ENCODE results near the gene OR2J1.

Gene OR2J1

DNA sequence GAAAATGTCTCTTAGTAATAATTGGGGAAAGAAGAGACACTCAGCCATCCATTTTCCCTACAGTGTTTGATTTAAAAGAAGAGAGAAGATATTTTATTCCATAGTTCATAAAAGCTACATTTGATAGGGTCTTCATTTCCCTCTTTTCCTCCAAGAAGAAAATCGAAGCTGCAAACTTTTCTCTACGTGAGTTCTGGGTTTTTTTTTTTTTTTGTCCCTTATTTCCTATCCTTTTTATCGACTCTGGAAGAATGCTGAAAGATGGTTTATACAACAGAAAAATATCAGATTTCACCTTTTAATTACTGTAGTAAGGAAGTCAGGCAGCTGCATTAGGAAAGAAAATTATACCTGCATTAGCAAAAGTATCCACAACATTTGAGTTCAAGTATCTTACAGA, at the start of gene OR2J1:
Gene OR2J1, plus strand, starts transcription at position 301 of the 400 bp plus-strand sequence. CDS start 1,453 bp downstream, outside the sequence.
- no peaks in the 10 kb centered on the region for H3K27me3 ChIP-seq (ENCODE audit: control insufficient read depth, insufficient read depth, low read length)
- H3K9ac ChIP-seq (ENCODE audit: low read length): no peak within 1 kb of the TSS
- no peak within 1 kb of the TSS for H3K27ac ChIP-seq (ENCODE audit: low read depth, low read length)

GRCh38 chr6:29051680-29052079, 47.6 kb upstream of the OR2J1 start:
- H3K27me3 ChIP-seq (ENCODE audit: control insufficient read depth, insufficient read depth, low read length): no peaks in the 10 kb centered on the region
- no peak overlapping the region for H3K9ac ChIP-seq (ENCODE audit: low read length)
- H3K4me3 ChIP-seq (ENCODE audit: low read depth, low read length): no peak overlapping the region
- H3K9me3 ChIP-seq (ENCODE audit: control insufficient read depth, insufficient read depth, low read depth, low read length): no peaks in the 10 kb centered on the region
- H3K27ac ChIP-seq (ENCODE audit: low read depth, low read length): no peak overlapping the region
- H3K4me1 ChIP-seq (ENCODE audit: control insufficient read depth, insufficient read depth, low read length): no peaks in the 10 kb centered on the region
- no peaks in the 10 kb centered on the region for H3K36me3 ChIP-seq (ENCODE audit: control insufficient read depth, insufficient read depth, low read length)

More for the DNA sequence above, at the start of gene OR2J1:
- Histone ChIP-seq H3K4me1 (ENCODE audit: control insufficient read depth, insufficient read depth, low read length) (no peaks in the 10 kb centered on the region), H3K4me3 (ENCODE audit: low read depth, low read length) (no peak within 1 kb of the TSS), H3K9me3 (ENCODE audit: control insufficient read depth, insufficient read depth, low read depth, low read length) (no peaks in the 10 kb centered on the region), H3K36me3 (ENCODE audit: control insufficient read depth, insufficient read depth, low read length) (no peaks in the 10 kb centered on the region)

- no peaks in the 10 kb centered on the region for H3K36me3 ChIP-seq (ENCODE audit: control insufficient read depth, insufficient read depth, low read length)
- H3K4me1 ChIP-seq (ENCODE audit: control insufficient read depth, insufficient read depth, low read length): no peaks in the 10 kb centered on the region
- no peak overlapping the region for H3K9ac ChIP-seq (ENCODE audit: low read length)
- no peaks in the 10 kb centered on the region for H3K9me3 ChIP-seq (ENCODE audit: control insufficient read depth, insufficient read depth, low read depth, low read length)
- no peak overlapping the region for H3K27ac ChIP-seq (ENCODE audit: low read depth, low read length)
- H3K27me3 ChIP-seq (ENCODE audit: control insufficient read depth, insufficient read depth, low read length): 0 out of 2 replicates have a peak, but pooled peaks cover 2% of the 10 kb centered on the region
- no peak overlapping the region for H3K4me3 ChIP-seq (ENCODE audit: low read depth, low read length)
Measured at GRCh38 chr6:29071831-29072723, 27.2 kb upstream of the OR2J1 start.

- Histone ChIP-seq H3K9me3 (ENCODE audit: control insufficient read depth, insufficient read depth, low read depth, low read length) (no peaks in the 10 kb centered on the region), H3K36me3 (ENCODE audit: control insufficient read depth, insufficient read depth, low read length) (no peaks in the 10 kb centered on the region), H3K27ac (ENCODE audit: low read depth, low read length) (no peak overlapping the region), H3K4me3 (ENCODE audit: low read depth, low read length) (no peak overlapping the region), H3K27me3 (ENCODE audit: control insufficient read depth, insufficient read depth, low read length) (0 out of 2 replicates have a peak, but pooled peaks cover 2% of the 10 kb centered on the region), H3K9ac (ENCODE audit: low read length) (no peak overlapping the region), H3K4me1 (ENCODE audit: control insufficient read depth, insufficient read depth, low read length) (no peaks in the 10 kb centered on the region)
Measured at GRCh38 chr6:29079203-29079602, 20.1 kb upstream of the OR2J1 start.

DNA sequence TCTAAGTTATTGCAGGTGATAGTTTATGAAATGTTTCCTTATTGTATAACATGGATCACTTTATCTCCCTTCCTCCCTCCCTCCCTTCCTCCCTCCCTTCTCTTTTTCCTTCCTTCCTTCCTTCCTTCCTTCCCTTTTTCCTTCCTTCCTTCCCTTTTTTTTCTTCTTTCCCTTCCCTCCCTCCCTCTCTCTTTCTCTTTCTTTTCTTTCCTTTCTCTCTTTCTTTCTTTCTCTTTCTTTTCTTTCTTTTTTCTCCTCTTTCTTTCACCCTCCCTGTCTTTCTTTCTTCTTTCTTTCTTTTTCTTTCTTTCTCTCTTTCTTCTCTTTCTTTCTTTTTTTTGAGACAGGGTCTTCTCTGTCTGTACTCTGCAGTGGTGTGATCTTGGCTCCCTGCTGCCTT, 18.0 kb upstream of the OR2J1 start:
- Histone ChIP-seq H3K9ac (ENCODE audit: low read length) (no peak overlapping the region), H3K27ac (ENCODE audit: low read depth, low read length) (no peak overlapping the region), H3K9me3 (ENCODE audit: control insufficient read depth, insufficient read depth, low read depth, low read length) (no peaks in the 10 kb centered on the region), H3K36me3 (ENCODE audit: control insufficient read depth, insufficient read depth, low read length) (no peaks in the 10 kb centered on the region), H3K4me1 (ENCODE audit: control insufficient read depth, insufficient read depth, low read length) (no peaks in the 10 kb centered on the region), H3K4me3 (ENCODE audit: low read depth, low read length) (no peak overlapping the region), H3K27me3 (ENCODE audit: control insufficient read depth, insufficient read depth, low read length) (no peaks in the 10 kb centered on the region)

DNA sequence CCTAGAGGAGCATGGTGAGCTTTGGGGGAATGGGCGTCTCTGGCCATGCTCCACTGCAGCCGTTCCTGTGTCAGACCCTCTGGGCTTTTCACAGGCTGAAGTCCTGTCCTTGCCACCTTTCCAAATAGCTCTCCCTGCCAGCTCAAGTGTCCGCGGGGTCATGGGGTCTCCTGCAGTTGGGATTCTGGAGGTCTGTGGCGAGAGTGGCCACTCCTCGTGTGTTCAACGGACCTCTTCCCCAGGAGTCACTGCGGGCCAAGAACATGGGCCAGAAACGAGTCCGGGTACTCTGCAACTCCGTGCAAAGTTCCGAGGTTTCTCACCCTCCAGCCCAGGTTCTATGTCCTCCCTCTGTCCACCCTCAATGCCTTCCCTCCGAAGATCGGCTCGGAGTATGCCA, 16.8 kb upstream of the OR2J1 start:
- Histone ChIP-seq H3K9ac (ENCODE audit: low read length) (no peak overlapping the region), H3K4me1 (ENCODE audit: control insufficient read depth, insufficient read depth, low read length) (no peaks in the 10 kb centered on the region), H3K9me3 (ENCODE audit: control insufficient read depth, insufficient read depth, low read depth, low read length) (no peaks in the 10 kb centered on the region), H3K27me3 (ENCODE audit: control insufficient read depth, insufficient read depth, low read length) (no peaks in the 10 kb centered on the region), H3K27ac (ENCODE audit: low read depth, low read length) (no peak overlapping the region), H3K36me3 (ENCODE audit: control insufficient read depth, insufficient read depth, low read length) (no peaks in the 10 kb centered on the region), H3K4me3 (ENCODE audit: low read depth, low read length) (no peak overlapping the region)

- H3K9me3 ChIP-seq (ENCODE audit: control insufficient read depth, insufficient read depth, low read depth, low read length): no peaks in the 10 kb centered on the region
- no peak within 1 kb of the TSS for H3K4me3 ChIP-seq (ENCODE audit: low read depth, low read length)
- H3K4me1 ChIP-seq (ENCODE audit: control insufficient read depth, insufficient read depth, low read length): no peaks in the 10 kb centered on the region
- H3K27me3 ChIP-seq (ENCODE audit: control insufficient read depth, insufficient read depth, low read length): no peaks in the 10 kb centered on the region
- no peaks in the 10 kb centered on the region for H3K36me3 ChIP-seq (ENCODE audit: control insufficient read depth, insufficient read depth, low read length)
- no peak within 1 kb of the TSS for H3K9ac ChIP-seq (ENCODE audit: low read length)
- no peak within 1 kb of the TSS for H3K27ac ChIP-seq (ENCODE audit: low read depth, low read length)
Measured at GRCh38 chr6:29087213-29087612, 12.1 kb upstream of the OR2J1 start, which contains the start of gene OR2B3. Gene OR2B3 (minus strand): TSS chr6:29087313. CDS start chr6:29087248, 65 bp downstream.

DNA sequence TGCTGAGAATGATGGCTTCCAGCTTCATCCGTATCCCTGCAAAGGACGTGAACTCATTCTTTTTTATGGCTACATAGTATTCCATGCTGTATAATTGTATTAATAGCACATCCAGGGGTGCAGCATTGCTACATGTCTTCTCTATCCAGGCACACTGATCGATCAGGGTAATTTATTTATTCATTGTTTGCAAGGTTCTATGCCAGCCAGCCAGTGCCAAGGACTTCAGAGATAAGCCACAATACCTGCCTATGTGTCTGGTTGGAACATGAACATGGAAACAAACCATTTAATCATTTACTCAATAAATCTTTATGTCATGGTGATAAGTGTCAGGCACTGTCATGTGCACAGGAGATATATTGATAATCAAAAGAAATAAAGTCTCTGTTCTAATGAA, 6.3 kb upstream of the OR2J1 start:
- Histone ChIP-seq H3K4me3 (ENCODE audit: low read depth, low read length) (no peak overlapping the region), H3K27me3 (ENCODE audit: control insufficient read depth, insufficient read depth, low read length) (no peaks in the 10 kb centered on the region), H3K4me1 (ENCODE audit: control insufficient read depth, insufficient read depth, low read length) (no peaks in the 10 kb centered on the region), H3K9ac (ENCODE audit: low read length) (no peak overlapping the region), H3K36me3 (ENCODE audit: control insufficient read depth, insufficient read depth, low read length) (no peaks in the 10 kb centered on the region), H3K27ac (ENCODE audit: low read depth, low read length) (no peak overlapping the region), H3K9me3 (ENCODE audit: control insufficient read depth, insufficient read depth, low read depth, low read length) (no peaks in the 10 kb centered on the region)

GRCh38 chr6:29097803-29098202, 1.5 kb upstream of the OR2J1 start:
- Histone ChIP-seq H3K27ac (ENCODE audit: low read depth, low read length) (no peak overlapping the region), H3K4me3 (ENCODE audit: low read depth, low read length) (no peak overlapping the region), H3K36me3 (ENCODE audit: control insufficient read depth, insufficient read depth, low read length) (no peaks in the 10 kb centered on the region), H3K27me3 (ENCODE audit: control insufficient read depth, insufficient read depth, low read length) (no peaks in the 10 kb centered on the region), H3K9me3 (ENCODE audit: control insufficient read depth, insufficient read depth, low read depth, low read length) (no peaks in the 10 kb centered on the region), H3K4me1 (ENCODE audit: control insufficient read depth, insufficient read depth, low read length) (no peaks in the 10 kb centered on the region), H3K9ac (ENCODE audit: low read length) (no peak overlapping the region)

GRCh38 chr6:29107758-29108157, 8.5 kb downstream of the OR2J1 start, which contains the start of gene OR2J3:
Gene OR2J3 (plus strand): TSS chr6:29108058. CDS start chr6:29111891, 3,833 bp downstream.
- H3K4me1 ChIP-seq (ENCODE audit: control insufficient read depth, insufficient read depth, low read length): no peaks in the 10 kb centered on the region
- H3K27ac ChIP-seq (ENCODE audit: low read depth, low read length): no peak within 1 kb of the TSS
- H3K36me3 ChIP-seq (ENCODE audit: control insufficient read depth, insufficient read depth, low read length): no peaks in the 10 kb centered on the region
- no peak within 1 kb of the TSS for H3K4me3 ChIP-seq (ENCODE audit: low read depth, low read length)
- H3K9ac ChIP-seq (ENCODE audit: low read length): no peak within 1 kb of the TSS
- H3K9me3 ChIP-seq (ENCODE audit: control insufficient read depth, insufficient read depth, low read depth, low read length): no peaks in the 10 kb centered on the region
- no peaks in the 10 kb centered on the region for H3K27me3 ChIP-seq (ENCODE audit: control insufficient read depth, insufficient read depth, low read length)

- H3K9ac ChIP-seq (ENCODE audit: low read length): no peak overlapping the region
- no peaks in the 10 kb centered on the region for H3K36me3 ChIP-seq (ENCODE audit: control insufficient read depth, insufficient read depth, low read length)
- no peak overlapping the region for H3K4me3 ChIP-seq (ENCODE audit: low read depth, low read length)
- no peaks in the 10 kb centered on the region for H3K9me3 ChIP-seq (ENCODE audit: control insufficient read depth, insufficient read depth, low read depth, low read length)
- no peaks in the 10 kb centered on the region for H3K27me3 ChIP-seq (ENCODE audit: control insufficient read depth, insufficient read depth, low read length)
- H3K27ac ChIP-seq (ENCODE audit: low read depth, low read length): no peak overlapping the region
- no peaks in the 10 kb centered on the region for H3K4me1 ChIP-seq (ENCODE audit: control insufficient read depth, insufficient read depth, low read length)
Measured at GRCh38 chr6:29112135-29112534, 12.8 kb downstream of the OR2J1 start.
